GM21367 (cell line): ENCODE measurements around the gene FAM168B.
"Not testable (repeated sequence)": the region's sequence is repeated elsewhere in the genome, so short reads cannot be mapped to it uniquely, and the experiment has no call there.

Source experiments
- ATAC-seq: cut with Tn5 transposase; IDR thresholded peaks from one replicate; pipeline ENCODE4 v1.9.1; 2021; ENCODE audit not compliant: unreplicated experiment

The FAM168B gene, protein sequence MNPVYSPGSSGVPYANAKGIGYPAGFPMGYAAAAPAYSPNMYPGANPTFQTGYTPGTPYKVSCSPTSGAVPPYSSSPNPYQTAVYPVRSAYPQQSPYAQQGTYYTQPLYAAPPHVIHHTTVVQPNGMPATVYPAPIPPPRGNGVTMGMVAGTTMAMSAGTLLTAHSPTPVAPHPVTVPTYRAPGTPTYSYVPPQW

DNA sequence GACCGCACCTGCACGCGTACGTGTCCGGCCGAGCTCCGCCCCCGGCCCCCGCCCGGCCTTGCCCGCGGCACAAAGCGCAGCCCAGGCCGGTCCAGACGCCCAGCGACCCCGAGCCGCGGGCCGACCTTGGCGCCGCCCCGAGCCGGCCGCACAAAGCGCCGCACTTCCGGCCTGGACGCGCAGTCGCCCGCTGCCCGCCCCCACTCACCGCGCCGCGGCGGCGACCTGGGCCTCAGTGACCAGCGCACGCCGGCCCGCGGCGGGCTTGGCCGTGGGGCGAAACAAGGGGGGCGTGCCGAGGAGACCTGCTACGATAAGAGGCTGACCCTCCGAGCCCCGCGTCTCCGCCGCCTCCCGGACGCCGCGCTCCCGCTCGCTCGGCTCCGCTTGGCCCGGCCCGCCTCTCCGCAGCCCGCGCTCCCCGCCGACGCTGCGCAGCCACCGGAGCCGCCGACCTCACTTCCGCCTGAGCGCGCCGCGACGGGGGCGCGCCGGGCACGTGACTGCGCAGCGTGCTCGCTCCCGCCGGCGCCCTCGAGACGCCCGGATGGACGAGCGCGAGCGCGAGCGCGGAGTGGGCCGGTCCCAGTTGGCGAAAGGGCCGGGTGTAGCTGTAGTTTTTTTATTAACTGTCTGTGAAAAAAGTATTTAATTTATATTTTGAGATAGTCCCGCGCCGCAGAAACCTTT, at the start of gene FAM168B:
Gene FAM168B (minus strand): TSS at position 455 of the 690 bp plus-strand sequence. CDS start 10,814 bp downstream, outside the sequence.
- ATAC-seq = peak; percentile 83

DNA sequence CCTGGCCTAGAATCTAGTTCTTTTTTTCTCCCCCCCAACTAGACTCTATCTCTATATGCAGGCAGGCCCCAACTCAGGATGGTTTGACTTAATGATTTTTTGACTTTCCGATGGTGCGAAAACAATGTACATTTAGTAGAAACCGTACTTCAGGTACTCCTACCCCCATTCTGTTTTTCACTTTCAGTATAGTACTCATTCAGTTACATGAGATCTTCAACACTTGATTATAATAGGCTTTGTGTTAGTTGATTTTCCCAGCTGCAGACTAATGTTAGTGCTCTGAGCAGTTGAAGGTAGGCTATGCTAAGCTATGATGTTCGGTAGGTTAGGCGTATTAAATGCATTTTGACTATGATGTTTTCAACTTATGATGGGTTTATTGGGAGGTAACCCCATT, 49.6 kb upstream of the FAM168B start:
- no peak for ATAC-seq

DNA sequence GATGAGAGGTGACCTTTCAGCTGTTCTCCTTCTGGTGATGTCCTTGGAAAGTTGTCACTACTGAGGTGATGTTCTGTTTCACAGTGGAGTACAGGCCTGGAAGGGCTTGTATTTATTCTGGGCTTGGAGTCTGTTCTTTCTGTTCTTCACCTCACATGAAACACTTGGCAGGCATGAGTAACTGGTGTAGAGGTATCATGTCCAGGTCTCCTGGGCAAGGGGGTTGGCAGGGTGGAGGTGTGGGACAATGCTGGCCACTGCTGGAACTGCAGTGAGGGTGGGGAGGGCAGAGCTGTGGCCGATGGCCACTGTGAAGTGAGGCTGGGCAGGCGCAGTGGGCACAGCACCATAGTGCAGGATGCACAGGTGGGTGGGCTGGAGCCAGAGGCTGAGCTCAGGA, 47.3 kb upstream of the FAM168B start:
- ATAC-seq = no peak

DNA sequence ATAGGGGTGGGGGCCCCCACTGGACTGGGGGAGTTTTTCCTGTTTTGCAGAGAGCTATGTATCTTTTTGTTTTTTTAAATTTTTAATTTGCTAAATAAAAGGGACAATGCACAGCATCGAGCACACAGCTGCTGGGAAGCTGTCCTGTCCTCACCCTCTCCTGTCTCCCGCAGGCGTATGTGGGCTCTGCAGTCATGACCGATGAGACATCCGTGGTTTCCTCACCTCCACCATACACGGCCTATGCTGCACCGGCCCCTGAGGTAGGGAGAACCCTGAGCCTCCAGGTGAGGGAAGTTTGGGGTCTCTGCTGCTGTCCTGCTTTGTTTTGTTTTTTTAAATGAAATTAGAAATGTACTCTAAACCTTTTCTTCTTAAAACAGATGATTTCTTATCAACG, 39.5 kb upstream of the FAM168B start:
- ATAC-seq = no peak

DNA sequence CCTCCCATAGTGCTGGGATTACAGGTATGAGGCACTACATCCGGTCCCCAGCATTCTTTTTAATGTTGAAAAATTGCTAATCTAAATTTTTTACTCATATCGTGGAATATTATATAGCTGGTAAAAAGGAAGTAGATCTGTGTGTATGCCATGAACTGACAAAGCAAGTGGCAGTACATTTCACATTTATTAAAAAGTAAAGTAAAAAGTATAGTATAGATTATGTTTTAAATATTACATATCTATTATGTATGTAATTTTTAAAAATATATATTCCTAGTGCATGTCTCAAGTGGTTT, 37.0 kb upstream of the FAM168B start:
- no peak for ATAC-seq

DNA sequence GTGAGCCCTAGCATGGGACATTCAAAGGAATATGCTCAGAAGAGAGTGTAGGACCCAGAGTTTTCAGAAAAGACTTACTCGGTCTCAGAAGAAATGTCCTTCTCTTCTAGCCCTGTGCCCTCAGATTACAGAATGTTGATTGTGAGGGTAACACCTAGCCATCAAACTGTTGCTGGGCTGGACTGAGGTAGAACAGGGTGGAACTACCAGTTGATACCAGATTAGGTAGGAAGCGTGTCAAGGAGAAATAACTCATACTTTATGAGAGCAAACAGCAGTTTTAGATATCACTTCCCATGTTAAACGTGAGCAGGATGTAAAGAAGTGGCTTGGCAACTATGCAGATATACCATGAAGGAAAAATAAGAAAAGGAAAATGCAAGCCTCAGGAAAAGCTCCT, 34.7 kb upstream of the FAM168B start:
- ATAC-seq = no peak

DNA sequence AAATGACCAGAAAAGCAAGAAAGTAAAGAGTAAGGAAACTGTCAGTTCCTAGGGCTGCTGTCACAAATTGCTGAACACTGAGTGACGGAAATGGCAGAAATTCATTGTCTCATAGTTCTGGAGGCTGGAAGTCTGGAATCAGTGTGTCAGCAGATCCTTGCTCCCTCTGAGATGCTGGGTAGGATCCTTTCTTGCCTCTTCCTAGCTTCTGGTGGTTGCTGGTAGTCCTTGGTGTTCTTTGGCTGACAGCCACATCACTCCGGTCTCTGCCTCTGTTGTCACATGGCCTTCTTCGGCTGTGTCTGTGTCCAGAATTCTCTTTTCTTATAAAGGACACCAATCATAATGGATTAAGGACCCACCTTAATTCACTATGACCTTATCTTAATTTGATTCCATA, 33.8 kb upstream of the FAM168B start:
- no peak for ATAC-seq

DNA sequence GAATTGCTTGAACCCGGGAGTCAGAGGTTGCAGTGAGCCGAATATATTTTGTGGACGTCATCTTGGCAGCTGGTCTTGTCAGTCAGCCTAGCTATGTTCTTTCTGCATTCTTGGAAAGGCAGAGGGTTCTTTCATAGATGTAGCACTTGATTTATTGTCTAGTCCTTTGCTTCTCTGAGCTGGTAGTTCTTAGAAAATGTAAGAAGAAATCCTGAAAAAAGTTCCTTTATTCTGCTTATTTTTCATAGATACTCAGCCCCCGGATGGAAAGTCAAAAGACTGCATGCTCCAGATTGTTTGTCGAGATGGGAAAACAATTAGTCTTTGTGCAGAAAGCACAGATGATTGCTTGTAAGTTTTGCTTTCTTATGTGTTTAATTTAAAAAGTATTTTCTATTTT, 33.2 kb upstream of the FAM168B start:
- ATAC-seq = no peak

DNA sequence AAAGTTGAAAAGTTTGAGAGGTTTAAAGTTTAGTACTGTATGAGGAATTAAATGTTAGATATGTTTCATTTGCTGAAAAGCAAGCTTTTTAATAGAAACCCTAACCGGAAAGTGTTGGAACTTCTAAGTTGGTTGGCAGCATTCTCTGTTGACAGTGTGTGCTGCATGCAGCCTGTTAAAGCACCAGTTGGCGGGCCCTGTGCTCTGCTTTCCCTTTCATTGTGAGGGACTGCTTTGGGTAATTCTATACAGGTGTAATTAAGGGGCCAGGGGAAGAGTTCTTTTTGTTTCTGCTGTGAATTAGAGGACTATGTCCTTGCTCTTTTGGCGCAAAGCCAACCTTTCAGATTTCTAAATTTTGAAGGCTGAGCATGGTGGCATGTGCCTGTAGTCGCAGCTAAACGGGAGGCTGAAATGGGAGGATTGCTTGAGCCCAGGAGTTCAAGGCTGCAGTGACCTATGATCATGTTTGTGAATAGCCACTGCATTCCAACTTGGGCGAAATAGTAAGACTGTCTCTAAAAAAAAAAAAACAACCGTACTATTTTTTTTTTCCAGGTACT, 32.0 kb upstream of the FAM168B start:
- no peak for ATAC-seq

DNA sequence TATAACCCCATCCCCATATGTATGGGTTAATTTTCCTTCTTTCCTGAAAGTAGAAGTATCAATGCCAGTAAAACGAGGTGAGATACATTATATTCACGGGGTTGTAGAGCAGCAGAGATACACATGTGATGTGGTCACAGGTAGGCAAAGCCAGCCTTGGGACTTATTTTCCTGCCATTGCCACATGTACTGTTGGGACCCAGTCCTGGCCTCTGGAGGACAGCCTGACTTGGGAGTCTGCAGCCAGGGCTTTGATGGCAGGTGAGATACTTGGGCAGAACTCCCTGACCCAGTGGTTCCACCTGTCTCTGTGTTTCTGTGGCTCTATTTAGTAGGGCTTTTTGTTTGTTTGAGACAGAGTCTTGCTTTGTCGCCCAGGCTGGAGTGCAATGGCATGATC, 29.9 kb upstream of the FAM168B start:
- ATAC-seq = no peak

DNA sequence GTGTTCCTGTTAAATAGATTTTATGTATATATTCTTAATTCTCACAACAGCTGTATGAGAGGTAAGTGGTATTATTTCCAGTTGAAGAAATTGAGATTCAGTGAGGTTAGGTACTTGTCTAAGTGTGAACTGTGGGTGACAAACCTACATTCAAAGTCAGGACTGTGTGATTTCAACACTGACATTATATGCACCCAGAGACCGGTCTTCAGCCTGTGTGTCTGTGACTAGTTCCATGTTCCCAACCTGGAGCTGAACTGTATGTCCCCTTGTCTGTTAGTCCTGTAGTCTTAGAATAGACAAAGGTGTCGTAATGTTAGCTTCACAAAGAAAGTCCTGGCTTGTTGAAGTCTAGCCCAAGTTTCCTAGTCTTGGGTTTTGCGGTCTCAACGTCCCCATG, 29.2 kb upstream of the FAM168B start:
- ATAC-seq = no peak

DNA sequence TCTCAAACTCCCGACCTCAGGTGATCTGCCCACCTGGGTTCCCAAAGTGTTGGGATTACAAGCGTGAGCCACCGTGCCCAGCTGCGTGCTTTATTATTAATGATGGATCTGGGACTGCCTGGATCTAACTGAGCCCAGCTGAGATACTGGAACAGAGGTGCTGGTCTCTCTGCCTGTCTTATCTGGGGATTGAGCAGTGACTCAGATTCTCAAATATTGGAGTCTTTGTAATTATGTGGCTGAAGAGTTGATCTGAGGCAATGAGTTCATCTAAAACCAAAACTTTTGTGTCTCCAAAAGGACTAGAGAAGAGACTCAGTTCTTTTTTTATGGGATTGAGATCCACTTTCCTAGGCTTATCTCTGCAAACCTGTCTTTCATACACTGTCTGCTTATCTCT, 28.2 kb upstream of the FAM168B start:
- no peak for ATAC-seq

DNA sequence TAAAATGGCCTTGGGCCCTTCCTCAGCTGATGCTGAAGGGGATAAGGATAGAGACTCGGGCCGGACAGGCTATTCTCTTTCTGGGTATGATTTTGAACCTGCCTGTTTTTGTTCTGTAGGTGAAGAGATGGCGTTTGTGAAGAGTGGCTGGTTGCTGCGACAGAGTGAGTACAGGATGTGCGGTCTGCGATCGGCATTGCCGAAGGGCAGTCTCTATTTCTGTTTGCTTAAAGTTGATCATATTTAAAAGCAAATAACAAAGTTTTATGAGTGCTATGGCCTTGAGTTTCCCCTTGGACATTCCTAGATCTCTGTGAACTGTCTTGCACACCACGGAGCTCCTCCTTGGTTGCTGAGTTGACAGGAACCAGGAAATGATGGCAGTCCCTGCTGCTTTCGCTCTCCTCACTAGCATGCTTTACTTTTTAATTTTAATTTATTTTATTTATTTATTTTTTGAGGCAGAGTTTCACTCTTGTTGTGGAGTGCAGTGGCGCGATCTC, 27.6 kb upstream of the FAM168B start:
- no peak for ATAC-seq

DNA sequence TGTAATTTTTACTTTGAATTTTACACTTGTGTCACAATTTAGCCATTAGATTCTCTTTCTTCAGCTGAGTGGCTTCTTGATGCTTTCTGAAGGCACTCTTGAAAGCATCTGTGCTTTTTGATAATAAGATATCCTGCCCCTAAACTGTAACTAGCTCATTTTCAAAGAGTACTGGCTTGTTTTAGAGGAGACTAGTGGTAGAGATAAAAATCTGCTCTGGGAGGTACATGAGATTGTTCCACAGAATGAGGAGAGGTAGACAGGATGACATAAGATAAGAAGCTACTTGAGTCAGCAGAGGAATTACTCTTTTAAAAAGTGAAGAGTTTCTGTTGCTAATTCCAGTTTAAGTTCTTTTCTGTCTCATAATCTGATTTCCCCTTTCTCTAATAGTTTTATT, 22.5 kb upstream of the FAM168B start:
- ATAC-seq = no peak

DNA sequence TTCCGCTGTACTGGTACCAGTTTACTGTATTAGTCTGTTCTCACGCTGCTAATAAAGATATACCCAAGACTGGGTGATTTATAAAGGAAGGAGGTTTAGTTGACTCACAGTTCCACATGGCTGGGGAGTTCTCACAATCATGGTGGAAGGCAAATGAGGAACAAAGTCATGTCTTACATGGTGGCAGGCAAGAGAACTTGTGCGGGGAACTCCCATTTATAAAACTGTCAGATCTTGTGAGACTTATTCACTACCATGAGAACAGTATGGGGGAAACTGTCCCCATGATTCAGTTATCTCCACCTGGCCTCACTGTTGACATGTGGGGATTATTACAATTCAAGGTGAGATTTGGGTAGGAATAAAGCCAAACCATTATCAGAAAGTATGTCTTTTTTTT, 21.7 kb upstream of the FAM168B start:
- ATAC-seq = not testable (repeated sequence)

DNA sequence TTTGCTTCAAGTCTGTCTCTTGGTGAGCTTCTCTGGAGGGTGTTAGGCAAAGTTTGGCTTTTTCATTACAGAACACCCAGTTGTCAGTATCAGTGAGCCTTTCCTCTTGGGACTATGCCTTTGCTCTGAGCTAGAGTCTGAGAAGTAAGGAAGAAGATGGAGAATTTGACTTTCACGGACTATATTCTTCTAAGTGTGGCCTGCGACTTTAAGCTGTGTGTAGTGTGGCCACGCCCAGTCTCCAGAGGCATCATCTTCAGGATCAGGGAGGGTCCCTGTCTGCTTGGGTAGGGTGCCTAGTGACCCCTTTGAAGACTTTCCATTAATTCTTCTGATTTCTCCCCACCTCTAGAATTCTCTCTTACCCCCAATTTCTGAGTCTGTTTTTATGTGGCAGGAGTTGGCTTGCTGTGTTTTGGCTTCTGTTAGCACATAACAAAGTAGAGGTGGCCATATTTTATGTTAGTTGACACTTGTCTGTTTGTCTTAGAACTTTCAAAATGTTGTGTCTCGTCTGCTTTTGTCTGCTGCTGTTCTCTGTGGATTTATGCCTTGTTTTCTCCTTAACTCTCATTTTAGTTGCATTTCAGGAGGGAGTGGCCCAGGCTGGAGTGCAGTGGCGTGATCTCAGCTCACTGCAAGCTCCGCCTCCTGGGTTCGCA, 20.4 kb upstream of the FAM168B start:
- ATAC-seq = no peak

DNA sequence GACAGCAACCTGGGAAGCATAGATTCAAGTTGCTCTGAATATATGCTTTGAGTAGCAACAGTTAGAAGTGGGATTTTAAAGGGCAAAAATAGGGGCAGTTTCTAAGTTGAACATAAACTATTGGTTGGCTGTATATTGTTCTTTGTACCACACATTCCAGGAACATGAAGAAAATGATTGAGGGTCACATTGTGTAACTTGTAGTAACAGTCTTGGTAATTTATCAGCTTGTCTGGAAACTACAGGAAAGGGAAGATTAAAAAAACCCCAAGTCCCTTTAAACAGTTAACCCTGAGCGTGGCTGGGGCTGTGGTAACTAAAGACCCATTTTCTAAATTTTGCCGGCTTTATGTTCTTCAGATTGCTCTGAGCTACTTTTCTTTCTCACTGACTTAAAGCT, 19.3 kb upstream of the FAM168B start:
- ATAC-seq = no peak

DNA sequence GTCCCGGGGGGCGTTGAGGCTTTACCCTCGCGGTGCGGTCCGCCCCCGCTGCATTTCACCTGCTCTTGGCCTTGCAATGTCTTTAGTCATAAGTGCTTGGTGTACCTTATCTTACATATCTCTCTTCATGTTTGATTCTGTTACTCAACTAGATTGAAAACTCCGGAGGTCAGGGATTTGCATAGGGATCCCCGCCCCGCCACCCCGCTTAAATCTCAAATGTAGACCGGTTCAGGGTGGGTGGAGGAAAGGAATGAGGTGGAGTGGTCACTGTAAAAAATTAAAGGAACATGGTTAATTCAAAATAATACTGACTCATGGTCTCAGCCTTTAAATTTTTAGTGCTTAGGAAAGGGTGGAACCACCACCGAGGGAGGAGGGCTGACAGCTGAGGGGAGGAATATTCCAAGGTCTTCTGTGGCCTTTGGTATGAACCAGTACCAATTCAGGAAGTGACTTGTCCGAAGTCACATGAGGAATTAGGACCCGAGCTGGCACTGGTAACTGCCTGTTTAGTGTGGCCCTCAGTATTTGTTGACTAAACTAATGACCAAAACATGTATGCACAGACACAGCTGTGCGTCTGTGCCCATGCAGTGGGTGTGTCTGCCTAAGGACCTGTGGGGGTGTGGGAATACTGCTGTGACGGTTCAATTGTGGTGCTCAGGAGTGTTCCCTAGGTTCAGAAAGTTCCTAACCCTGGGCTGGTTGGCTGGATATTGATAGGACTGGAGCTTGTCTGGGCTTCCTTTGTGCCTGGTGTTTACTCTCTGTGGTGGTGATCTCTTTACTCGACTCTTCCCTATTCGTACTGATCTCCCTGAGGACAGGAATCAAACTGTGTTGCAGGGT, 12.9 kb upstream of the FAM168B start:
- ATAC-seq = peak; percentile 33

DNA sequence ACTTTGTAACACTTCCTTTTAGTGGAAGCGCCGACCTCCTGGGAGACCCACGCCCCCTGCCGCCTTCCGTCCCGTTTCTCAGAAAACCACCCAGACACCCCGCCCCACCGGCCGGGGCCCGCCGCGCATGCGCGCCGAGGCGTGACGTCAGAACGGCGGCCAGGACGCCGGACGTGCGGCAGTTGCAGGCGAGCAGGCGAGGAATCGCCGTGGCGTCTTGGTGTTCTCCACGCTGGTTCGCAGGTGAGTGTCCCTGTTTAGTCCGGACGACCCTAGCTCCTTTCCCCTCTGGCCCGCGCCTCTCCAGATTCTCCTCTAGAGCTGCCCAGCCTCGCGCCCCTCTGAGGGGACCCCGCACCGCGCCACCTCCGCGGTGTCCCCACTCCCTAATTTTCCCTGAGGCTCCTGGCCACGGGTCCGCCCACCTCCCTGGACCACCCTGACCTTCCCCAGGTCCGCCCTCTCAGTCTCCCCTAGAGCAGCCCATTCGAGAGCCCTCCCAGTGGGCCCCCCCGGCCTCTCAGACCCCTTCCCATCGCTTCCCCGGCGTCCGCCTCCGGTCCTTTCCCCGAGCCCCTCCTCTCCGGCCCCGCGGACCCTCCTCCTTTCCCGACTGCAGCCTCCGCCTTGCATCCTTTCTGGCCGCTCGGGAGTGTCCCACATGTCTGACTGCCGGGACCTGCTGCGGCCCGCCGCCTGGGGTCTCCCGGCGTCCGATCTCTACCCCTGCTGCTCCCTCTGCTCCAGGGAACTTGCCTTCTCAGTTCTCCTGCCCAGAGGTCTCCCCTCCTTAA, 12.1 kb upstream of the FAM168B start, which contains the start of gene PLEKHB2:
Gene PLEKHB2 (plus strand): TSS at position 181 of the 794 bp plus-strand sequence. CDS start 15,606 bp downstream, outside the sequence.
- ATAC-seq = peak; percentile 51

DNA sequence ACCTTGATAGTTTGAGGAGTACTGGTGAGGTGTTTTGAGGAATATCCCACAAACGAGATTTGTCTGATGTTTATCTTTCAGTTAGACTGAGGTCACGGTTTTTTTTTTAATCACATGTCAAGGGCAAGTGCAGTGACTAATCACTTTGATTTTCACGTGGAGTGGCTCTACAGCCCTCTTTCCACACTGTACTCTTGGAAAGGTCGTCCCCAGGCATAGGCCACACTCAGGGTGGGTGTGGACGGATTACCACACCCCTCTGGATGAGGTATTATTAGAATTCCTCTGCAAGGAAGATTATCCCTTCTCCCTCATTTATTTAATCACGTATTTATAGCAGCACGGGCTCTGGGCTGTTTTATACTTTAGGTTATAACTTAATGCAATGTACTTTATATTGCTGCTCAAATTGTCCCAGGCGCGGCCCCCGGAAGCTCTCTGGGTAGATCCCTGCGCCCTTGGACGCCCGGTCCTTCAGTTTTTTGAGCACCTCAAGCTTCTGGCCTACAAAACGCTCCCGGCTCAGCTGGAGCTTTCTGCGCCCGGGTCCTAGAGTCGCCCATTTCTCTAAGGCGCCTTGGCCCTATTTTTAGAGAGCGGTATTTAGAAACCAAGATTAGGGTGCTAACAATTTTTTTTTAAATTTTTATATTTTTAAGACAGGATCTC, 11.4 kb upstream of the FAM168B start:
- ATAC-seq = peak; percentile 66
